ENCODE results near the gene IL36RN.

- TF ChIP-seq, protein P1, sequence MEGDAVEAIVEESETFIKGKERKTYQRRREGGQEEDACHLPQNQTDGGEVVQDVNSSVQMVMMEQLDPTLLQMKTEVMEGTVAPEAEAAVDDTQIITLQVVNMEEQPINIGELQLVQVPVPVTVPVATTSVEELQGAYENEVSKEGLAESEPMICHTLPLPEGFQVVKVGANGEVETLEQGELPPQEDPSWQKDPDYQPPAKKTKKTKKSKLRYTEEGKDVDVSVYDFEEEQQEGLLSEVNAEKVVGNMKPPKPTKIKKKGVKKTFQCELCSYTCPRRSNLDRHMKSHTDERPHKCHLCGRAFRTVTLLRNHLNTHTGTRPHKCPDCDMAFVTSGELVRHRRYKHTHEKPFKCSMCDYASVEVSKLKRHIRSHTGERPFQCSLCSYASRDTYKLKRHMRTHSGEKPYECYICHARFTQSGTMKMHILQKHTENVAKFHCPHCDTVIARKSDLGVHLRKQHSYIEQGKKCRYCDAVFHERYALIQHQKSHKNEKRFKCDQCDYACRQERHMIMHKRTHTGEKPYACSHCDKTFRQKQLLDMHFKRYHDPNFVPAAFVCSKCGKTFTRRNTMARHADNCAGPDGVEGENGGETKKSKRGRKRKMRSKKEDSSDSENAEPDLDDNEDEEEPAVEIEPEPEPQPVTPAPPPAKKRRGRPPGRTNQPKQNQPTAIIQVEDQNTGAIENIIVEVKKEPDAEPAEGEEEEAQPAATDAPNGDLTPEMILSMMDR (IDR thresholded peaks at IDR 0.05; ENCODE audit: low read depth, low read length, missing input control): no peak
- TF ChIP-seq, protein P2, sequence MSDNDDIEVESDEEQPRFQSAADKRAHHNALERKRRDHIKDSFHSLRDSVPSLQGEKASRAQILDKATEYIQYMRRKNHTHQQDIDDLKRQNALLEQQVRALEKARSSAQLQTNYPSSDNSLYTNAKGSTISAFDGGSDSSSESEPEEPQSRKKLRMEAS (IDR thresholded peaks at IDR 0.05): peak; percentile 15
- no peak for TF ChIP-seq TAF1 (conservative IDR thresholded peaks at IDR 0.05)
- TF ChIP-seq, protein P3, sequence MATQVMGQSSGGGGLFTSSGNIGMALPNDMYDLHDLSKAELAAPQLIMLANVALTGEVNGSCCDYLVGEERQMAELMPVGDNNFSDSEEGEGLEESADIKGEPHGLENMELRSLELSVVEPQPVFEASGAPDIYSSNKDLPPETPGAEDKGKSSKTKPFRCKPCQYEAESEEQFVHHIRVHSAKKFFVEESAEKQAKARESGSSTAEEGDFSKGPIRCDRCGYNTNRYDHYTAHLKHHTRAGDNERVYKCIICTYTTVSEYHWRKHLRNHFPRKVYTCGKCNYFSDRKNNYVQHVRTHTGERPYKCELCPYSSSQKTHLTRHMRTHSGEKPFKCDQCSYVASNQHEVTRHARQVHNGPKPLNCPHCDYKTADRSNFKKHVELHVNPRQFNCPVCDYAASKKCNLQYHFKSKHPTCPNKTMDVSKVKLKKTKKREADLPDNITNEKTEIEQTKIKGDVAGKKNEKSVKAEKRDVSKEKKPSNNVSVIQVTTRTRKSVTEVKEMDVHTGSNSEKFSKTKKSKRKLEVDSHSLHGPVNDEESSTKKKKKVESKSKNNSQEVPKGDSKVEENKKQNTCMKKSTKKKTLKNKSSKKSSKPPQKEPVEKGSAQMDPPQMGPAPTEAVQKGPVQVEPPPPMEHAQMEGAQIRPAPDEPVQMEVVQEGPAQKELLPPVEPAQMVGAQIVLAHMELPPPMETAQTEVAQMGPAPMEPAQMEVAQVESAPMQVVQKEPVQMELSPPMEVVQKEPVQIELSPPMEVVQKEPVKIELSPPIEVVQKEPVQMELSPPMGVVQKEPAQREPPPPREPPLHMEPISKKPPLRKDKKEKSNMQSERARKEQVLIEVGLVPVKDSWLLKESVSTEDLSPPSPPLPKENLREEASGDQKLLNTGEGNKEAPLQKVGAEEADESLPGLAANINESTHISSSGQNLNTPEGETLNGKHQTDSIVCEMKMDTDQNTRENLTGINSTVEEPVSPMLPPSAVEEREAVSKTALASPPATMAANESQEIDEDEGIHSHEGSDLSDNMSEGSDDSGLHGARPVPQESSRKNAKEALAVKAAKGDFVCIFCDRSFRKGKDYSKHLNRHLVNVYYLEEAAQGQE (IDR thresholded peaks at IDR 0.05): no peak
- no peak for TF ChIP-seq FOXA1 (IDR thresholded peaks at IDR 0.05)
- TF ChIP-seq, protein P4, sequence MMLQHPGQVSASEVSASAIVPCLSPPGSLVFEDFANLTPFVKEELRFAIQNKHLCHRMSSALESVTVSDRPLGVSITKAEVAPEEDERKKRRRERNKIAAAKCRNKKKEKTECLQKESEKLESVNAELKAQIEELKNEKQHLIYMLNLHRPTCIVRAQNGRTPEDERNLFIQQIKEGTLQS (IDR thresholded peaks at IDR 0.05): no peak
- no peak for TF ChIP-seq JUND (IDR thresholded peaks at IDR 0.05)
- peak; percentile 29 for TF ChIP-seq SP1 (IDR thresholded peaks at IDR 0.05)
- TF ChIP-seq YY1 (IDR thresholded peaks at IDR 0.05): no peak
- no peak for TF ChIP-seq GABPA (IDR thresholded peaks at IDR 0.05 in 1 of 2, conservative IDR thresholded peaks at IDR 0.05 in 1 of 2)
These were observed 19.8 kb upstream of the IL36RN start for GRCh38 chr2:113039158-113039557.

All from liver (tissue), 3 donors.